Measurements from ENCODE around the gene GFRA3.
A peak's percentile ranks its signal among the peaks of the same experiment; 100 is the strongest.

Gene GFRA3

GRCh38 chr5:138287246-138287645, 12.8 kb upstream of the GFRA3 start:
- DNase-seq (ENCODE audit: low read depth) = no peak
- TF ChIP-seq CTCF (conservative IDR thresholded peaks at IDR 0.05; ENCODE audit: low read length) = no peak
- no peak overlapping the region for H3K4me3 ChIP-seq (ENCODE audit: low read length)

DNA sequence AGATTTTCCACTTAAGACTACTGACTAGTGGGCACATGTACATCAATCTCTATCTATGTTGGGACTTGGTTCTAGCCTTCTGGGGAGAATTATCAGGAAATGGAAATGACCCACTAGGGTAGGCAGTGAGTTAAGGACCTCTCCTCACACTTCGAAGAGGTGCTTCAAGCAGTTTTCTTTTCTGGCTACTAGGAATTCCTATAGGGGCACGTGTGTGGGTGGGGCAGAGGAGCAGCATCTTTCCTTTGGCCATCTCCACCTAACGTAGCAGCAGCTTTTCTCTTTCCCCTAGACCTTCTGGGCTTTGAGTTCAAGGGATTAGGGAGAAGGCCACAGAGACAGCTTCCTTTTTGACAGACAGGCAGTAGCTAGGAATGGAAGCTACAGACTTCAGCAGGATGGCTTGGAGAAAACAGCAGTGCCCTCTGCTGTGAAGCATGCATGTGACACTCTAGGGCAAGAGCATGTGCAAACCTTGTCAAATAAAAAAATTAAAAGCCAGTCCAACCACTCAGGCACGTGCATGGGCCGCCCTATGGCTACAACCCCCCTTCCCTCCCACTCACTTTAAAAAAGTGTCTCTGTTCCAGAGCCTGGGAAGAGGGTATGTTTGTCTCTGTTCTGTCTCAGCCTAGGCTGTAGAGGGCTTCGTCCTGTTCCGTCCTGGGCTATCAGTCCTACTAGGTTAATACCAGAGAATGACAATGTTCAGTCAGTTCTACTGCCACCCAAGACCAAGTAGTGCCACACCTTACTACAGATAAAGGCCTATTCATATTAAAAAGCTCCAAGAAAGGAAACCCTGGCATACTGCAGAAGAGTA, 8.7 kb upstream of the GFRA3 start:
- peak; percentile 58 for DNase-seq (ENCODE audit: low read depth)
- H3K4me3 ChIP-seq (ENCODE audit: low read length) = no peak overlapping the region
- peak; percentile 67 for TF ChIP-seq CTCF (conservative IDR thresholded peaks at IDR 0.05; ENCODE audit: low read length)

GRCh38 chr5:138280915-138281314, 6.5 kb upstream of the GFRA3 start:
- H3K4me3 ChIP-seq (ENCODE audit: low read length) = no peak overlapping the region
- DNase-seq (ENCODE audit: low read depth) = no peak
- no peak for TF ChIP-seq CTCF (conservative IDR thresholded peaks at IDR 0.05; ENCODE audit: low read length)

- H3K4me3 ChIP-seq (ENCODE audit: low read length) = no peak overlapping the region
- DNase-seq (ENCODE audit: low read depth) = no peak
- no peak for TF ChIP-seq CTCF (conservative IDR thresholded peaks at IDR 0.05; ENCODE audit: low read length)
These were observed 2.1 kb upstream of the GFRA3 start for GRCh38 chr5:138276402-138277054.

GRCh38 chr5:138275895-138276294, 1.5 kb upstream of the GFRA3 start:
- no peak for DNase-seq (ENCODE audit: low read depth)
- TF ChIP-seq CTCF (conservative IDR thresholded peaks at IDR 0.05; ENCODE audit: low read length) = no peak

DNA sequence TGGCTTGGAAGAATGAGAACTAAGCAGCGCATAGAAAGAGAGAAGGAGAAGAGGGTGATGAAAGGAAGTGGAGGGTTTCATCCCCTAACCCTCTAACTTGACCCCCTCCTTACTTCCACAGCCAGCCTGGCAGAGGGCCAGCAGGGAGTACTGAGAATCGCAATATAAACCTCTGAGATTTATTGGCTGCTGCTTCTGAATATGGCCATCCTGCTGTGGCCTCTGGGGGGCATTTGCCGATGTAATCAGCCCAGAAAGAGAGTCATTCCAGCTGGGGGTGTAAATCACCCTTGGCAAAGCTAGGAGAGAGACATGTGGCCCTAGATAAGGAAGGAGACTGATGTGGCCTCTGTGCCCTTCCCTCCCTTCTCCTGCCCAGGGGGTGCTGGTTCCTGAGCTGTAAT, 960 bp upstream of the GFRA3 start:
- no peak overlapping the region for H3K4me3 ChIP-seq (ENCODE audit: low read length)
- no peak for DNase-seq (ENCODE audit: low read depth)
- no peak for TF ChIP-seq CTCF (conservative IDR thresholded peaks at IDR 0.05; ENCODE audit: low read length)

More at GRCh38 chr5:138275895-138276294, 1.5 kb upstream of the GFRA3 start:
- H3K4me3 ChIP-seq (ENCODE audit: low read length) = no peak overlapping the region

GRCh38 chr5:138273834-138274188, 610 bp downstream of the GFRA3 start:
- H3K4me3 ChIP-seq (ENCODE audit: low read length) = peak overlapping the region; percentile 30
- no peak for TF ChIP-seq CTCF (conservative IDR thresholded peaks at IDR 0.05; ENCODE audit: low read length)
- no peak for DNase-seq (ENCODE audit: low read depth)
